BJ (cell line): Measurements from ENCODE around the gene DHRS2. TPM values are rescaled to one million over a fixed set of nuclear protein-coding genes. Genes with fewer than 3 reads are reported as not detected.

Experiments used
- CTCF ChIA-PET: fragments of 350-600 bp; formaldehyde crosslinking; extraction: SDS; loops from one replicate; lab custom pipeline; 2021; ENCODE audit warnings: antibody characterized with exemption, inconsistent platforms; lab: Yijun Ruan, JAX
- POLR2A ChIA-PET: fragments of 300-600 bp; sonication (Branson Sonifier 250); formaldehyde crosslinking; extraction: SDS; loops from one replicate; lab custom pipeline; 2021; ENCODE audit warnings: antibody characterized with exemption; lab: Charles Lee
- DNase-seq: peaks from one replicate; pipeline ENCODE4 v3.0.0-alpha.2; 2011; ENCODE audit warnings: low read depth
- H3K27me3 ChIP-seq: 2 replicates; pipeline ENCODE4 v1.6.0; 2011; ENCODE audit warnings: low read length; ENCODE audit not compliant: control insufficient read depth, insufficient read depth
- H3K36me3 ChIP-seq: 2 replicates; pipeline ENCODE4 v1.5.1; 2011; ENCODE audit warnings: low read length; ENCODE audit not compliant: control insufficient read depth, insufficient read depth
- H3K4me3 ChIP-seq: 2 replicates; pipeline ENCODE4 v1.5.1; 2011; ENCODE audit warnings: low read depth, mild to moderate bottlenecking, control low read depth, low read length
- polyA plus RNA-seq: library from polyadenylated mRNA; depleted of rRNA; stranded (reverse); fragments of >200 nt; gene quantifications from 2 replicates; pipeline ENCODE4 v1.2.3, GENCODE V29; 2011
- TF ChIP-seq, protein P1 (sequence below): IDR thresholded peaks from 2 replicates; pipeline ENCODE4 v1.5.1; 2011; ENCODE audit warnings: low read depth, mild to moderate bottlenecking, control low read depth, inconsistent platforms, low read length, moderate library complexity; ENCODE audit not compliant: insufficient read depth

Gene DHRS2
- polyA plus RNA-seq, 1 experiment: 0.16 TPM

- POLR2A ChIA-PET: no interaction called here
- Histone ChIP-seq H3K27me3 (no peaks in the 10 kb centered on the region), H3K4me3 (no peak overlapping the region), H3K36me3 (no peaks in the 10 kb centered on the region)
- no peak for DNase-seq
- TF ChIP-seq, protein P1, sequence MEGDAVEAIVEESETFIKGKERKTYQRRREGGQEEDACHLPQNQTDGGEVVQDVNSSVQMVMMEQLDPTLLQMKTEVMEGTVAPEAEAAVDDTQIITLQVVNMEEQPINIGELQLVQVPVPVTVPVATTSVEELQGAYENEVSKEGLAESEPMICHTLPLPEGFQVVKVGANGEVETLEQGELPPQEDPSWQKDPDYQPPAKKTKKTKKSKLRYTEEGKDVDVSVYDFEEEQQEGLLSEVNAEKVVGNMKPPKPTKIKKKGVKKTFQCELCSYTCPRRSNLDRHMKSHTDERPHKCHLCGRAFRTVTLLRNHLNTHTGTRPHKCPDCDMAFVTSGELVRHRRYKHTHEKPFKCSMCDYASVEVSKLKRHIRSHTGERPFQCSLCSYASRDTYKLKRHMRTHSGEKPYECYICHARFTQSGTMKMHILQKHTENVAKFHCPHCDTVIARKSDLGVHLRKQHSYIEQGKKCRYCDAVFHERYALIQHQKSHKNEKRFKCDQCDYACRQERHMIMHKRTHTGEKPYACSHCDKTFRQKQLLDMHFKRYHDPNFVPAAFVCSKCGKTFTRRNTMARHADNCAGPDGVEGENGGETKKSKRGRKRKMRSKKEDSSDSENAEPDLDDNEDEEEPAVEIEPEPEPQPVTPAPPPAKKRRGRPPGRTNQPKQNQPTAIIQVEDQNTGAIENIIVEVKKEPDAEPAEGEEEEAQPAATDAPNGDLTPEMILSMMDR: no peak
- CTCF ChIA-PET: interaction anchor here (0.9 to 1.3 kb wide), 3 partner anchors 11 to 39 kb away, joined by 3 read pairs; no protein-coding TSS in a partner anchor
Observed at GRCh38 chr14:23600322-23600707, 35.8 kb upstream of the DHRS2 start.

DNA sequence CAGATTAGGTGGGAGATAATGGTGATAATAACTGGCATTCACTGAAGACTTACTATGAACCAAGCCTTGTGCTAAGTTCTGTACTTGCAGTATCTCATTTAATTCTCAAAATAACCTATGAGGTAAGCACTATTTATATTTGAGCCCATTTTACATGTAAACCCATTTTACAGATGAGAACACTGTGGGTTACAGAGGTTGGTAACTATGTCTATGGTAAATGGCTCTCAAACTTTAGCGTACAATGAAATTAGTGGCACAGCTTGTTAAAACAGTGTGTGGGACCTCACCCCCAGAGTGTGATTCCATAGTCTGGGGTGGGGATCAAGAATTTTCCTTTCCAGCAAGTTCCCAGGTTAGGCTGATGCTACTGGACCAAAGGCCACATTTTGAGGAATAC lies 35.4 kb upstream of the DHRS2 start:
- TF ChIP-seq, protein P1: no peak
- Histone ChIP-seq H3K36me3 (no peaks in the 10 kb centered on the region), H3K4me3 (no peak overlapping the region), H3K27me3 (no peaks in the 10 kb centered on the region)
- CTCF ChIA-PET: interaction anchor here (0.9 to 1.3 kb wide), 3 partner anchors 12 to 39 kb away, joined by 3 read pairs; no protein-coding TSS in a partner anchor
- DNase-seq: no peak
- POLR2A ChIA-PET: no interaction called here

DNA sequence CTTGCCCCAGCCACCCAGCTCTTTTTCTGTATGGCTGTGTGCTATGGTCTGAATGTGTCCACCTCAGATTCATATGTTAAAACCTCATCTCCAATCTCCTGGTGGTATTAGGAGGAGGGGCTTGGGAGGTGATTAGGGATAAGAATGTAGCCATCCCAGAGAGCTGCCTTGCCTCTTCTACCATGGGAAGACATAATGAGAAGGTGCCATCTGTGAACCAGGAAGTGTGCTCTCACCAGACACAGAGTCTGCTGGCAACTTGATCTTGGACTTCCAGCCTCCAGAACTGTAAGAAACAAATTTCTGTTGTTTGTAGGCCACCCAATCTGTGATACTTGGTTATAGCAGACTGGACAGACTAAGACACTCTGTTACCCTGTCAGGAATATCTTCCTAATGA lies 34.7 kb upstream of the DHRS2 start:
- ChIA-PET POLR2A (no interaction called here), CTCF (no interaction called here)
- no peak for DNase-seq
- TF ChIP-seq, protein P1: no peak
- no peaks in the 10 kb centered on the region for H3K27me3 ChIP-seq
- H3K4me3 ChIP-seq: no peak overlapping the region
- no peaks in the 10 kb centered on the region for H3K36me3 ChIP-seq

- ChIA-PET CTCF (no interaction called here), POLR2A (no interaction called here)
- no peak for DNase-seq
- TF ChIP-seq, protein P1: no peak
- Histone ChIP-seq H3K4me3 (no peak overlapping the region), H3K27me3 (no peaks in the 10 kb centered on the region), H3K36me3 (no peaks in the 10 kb centered on the region)
Observed at GRCh38 chr14:23601845-23602180, 34.4 kb upstream of the DHRS2 start.

DNA sequence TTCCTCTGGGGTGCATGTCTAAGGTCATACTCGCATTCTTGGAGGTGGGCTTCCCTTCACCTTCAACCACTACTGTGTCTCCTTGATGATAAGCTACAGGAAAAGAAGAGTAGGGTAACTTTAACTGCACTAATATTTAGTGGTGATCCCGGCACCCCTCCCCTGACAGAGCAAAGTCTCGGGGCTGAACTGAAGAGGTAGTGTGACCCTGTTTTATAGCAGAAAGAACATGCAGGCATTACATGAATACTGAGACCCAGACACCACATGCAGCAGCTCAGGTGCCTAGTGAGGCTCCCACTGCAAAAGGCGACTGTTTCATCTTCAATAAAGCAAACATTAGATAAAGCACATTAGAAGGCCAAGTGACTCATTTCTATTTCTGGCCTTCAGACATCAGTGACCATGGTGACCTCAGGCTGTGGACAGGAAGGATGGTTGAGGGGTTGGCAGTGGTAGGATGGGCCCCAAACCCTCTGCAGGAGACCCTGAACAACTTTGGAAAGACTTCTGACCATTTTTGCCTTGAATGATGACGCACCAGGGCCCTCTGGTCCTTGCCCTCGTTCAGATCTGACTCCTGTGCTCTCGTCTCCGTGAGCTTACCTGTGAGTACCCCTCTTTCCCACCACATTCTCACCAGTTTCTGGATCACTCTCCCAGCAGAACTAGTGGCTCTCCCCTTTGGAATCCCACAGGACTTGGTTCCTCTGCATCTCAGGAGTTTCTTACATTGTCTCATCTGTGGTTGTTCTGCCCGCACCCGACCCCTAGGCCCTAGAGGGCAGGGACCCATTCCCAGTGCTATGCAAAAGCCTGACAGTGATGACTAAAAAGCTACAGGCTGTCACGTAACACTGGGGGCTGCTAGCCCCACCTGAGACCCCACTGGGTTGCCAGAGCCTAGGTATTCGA lies 33.7 kb upstream of the DHRS2 start:
- CTCF ChIA-PET: no interaction called here
- TF ChIP-seq, protein P1: no peak
- DNase-seq: no peak

More for the DNA sequence above, 33.7 kb upstream of the DHRS2 start:
- Histone ChIP-seq H3K27me3 (0 out of 2 replicates have a peak, but pooled peaks cover under 1% of the 10 kb centered on the region), H3K36me3 (no peaks in the 10 kb centered on the region), H3K4me3 (no peak overlapping the region)
- POLR2A ChIA-PET: no interaction called here
